Astrocyte (in vitro differentiated cells and primary cell): ENCODE measurements around the gene RNF217.

Experiments used
- CTCF ChIP-seq: IDR thresholded peaks from 2 replicates; pipeline ENCODE4 v1.5.1; 2011; ENCODE audit warnings: low read depth, mild to moderate bottlenecking, inconsistent platforms, low read length, moderate library complexity; ENCODE audit not compliant: insufficient read depth
- EZH2 ChIP-seq: IDR thresholded peaks from 2 replicates; pipeline ENCODE4 v1.6.1; 2012; ENCODE audit warnings: mild to moderate bottlenecking, low read length, inconsistent platforms; ENCODE audit not compliant: insufficient read depth

GRCh38 chr6:125095580-125096301 lies 133.5 kb downstream of the RNF217 start:
- TF ChIP-seq EZH2, result no peak
- no peak for TF ChIP-seq CTCF
